Hematopoietic multipotent progenitor cell (in vitro differentiated cells): ENCODE measurements around the gene LPCAT3. TPM values are rescaled to one million over a fixed set of nuclear protein-coding genes. Genes with fewer than 3 reads are reported as not detected.

Experiments
- DNase-seq, 3 donors: peaks; one replicate each; pipeline ENCODE4 v3.0.0-alpha.2; 2011 to 2015; ENCODE audit warnings: low read depth in 2 of 3, low spot score in 2 of 3
- total RNA-seq: library from RNA; depleted of rRNA; stranded (reverse); fragments of >200 nt; gene quantifications from one replicate; pipeline ENCODE4 v1.2.3, GENCODE V29; 2012

LPCAT3 gene
- total RNA-seq, 1 donor = 33.1 TPM

DNA sequence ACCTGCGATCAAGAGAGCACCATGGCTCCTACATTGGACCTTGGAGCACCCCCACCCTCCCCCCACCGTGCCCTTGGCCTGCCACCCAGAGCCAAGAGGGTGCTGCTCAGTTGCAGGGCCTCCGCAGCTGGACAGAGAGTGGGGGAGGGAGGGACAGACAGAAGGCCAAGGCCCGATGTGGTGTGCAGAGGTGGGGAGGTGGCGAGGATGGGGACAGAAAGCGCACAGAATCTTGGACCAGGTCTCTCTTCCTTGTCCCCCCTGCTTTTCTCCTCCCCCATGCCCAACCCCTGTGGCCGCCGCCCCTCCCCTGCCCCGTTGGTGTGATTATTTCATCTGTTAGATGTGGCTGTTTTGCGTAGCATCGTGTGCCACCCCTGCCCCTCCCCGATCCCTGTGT lies 76.5 kb downstream of the LPCAT3 start:
- no peak for DNase-seq

DNA sequence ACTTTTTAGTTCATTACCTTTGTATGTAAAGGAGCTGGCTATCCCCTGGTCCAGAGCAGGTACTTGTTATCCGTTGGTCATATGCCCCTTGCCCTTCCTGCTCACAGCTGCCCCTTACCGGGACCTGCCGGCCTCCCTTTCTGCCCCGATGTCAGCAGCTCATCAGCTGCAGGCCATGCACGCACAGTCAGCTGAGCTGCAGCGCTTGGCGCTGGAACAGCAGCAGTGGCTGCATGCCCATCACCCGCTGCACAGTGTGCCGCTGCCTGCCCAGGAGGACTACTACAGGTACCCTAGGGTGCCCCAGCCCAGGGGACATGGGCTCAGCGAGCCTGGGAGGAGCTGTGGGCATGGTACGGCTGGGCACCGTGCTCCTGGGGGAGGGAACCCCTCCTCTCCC lies 77.0 kb downstream of the LPCAT3 start:
- DNase-seq = no peak

DNA sequence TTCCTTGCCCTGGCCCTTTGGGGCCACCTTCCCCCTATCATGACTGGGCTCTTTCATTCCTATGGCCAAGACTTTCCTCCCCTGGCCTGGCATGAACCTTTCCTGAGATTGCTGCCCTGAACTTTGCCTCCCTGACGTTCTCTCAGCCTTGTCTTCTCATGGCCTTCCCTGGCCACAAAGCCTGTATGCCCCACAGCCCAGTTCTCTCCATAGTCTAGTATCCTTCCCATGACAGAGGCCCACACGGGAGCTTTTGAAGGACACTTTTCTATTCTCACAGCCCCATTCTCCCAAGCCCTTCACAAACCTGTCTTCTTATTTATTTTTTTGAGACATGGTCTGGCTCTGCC lies 79.1 kb downstream of the LPCAT3 start:
- no peak for DNase-seq

DNA sequence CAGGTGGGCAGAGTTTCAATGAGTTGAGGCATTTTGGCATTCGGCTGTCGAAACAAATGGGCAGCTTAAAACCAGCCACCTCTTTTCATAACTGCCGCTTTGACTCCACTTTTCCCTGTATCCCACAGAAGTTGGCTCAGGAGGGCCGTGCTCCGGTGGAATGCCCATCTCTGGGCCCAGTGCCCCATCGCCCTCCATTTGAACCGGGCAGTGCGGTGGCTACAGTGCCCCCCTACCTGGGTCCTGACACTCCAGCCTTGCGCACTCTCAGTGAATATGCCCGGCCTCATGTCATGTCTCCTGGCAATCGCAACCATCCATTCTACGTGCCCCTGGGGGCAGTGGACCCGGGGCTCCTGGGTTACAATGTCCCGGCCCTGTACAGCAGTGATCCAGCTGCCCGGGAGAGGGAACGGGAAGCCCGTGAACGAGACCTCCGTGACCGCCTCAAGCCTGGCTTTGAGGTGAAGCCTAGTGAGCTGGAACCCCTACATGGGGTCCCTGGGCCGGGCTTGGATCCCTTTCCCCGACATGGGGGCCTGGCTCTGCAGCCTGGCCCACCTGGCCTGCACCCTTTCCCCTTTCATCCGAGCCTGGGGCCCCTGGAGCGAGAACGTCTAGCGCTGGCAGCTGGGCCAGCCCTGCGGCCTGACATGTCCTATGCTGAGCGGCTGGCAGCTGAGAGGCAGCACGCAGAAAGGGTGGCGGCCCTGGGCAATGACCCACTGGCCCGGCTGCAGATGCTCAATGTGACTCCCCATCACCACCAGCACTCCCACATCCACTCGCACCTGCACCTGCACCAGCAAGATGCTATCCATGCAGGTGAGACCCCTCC lies 79.7 kb downstream of the LPCAT3 start:
- no peak for DNase-seq

DNA sequence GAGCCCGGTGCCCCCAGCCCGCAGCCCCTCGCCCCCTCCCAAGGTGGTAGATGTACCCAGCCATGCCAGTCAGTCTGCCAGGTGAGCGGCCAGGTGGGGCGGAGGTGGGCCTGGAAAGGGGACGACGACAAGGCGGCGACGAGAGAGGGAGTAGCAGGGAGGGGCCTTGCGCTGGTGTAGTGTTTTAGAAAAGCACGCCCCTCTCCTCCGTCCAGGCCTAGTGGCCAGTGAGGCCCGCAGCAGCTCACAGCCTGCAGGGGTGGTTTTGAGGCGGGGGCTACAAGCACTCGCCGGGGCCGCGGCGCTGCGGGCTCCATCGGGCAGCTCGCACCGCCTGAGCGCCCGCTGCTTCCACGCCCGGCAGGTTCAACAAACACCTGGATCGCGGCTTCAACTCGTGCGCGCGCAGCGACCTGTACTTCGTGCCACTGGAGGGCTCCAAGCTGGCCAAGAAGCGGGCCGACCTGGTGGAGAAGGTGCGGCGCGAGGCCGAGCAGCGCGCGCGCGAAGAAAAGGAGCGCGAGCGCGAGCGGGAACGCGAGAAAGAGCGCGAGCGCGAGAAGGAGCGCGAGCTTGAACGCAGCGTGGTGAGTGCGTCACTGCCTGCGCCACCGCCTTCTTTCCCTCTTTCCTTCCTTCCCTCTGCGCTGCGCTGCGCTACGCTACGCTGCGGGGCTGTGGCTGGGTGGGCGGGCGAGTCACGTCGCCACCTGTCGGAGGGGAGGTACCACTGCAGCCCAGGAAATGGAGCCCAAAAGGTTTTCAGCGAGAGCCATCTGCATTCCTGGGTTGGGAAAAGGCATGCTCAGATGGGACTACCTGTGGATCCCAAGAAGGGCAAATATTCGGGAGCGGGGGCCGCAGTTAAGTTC lies 80.6 kb downstream of the LPCAT3 start:
- peak; percentile 93 to 97 (median 96) for DNase-seq

DNA sequence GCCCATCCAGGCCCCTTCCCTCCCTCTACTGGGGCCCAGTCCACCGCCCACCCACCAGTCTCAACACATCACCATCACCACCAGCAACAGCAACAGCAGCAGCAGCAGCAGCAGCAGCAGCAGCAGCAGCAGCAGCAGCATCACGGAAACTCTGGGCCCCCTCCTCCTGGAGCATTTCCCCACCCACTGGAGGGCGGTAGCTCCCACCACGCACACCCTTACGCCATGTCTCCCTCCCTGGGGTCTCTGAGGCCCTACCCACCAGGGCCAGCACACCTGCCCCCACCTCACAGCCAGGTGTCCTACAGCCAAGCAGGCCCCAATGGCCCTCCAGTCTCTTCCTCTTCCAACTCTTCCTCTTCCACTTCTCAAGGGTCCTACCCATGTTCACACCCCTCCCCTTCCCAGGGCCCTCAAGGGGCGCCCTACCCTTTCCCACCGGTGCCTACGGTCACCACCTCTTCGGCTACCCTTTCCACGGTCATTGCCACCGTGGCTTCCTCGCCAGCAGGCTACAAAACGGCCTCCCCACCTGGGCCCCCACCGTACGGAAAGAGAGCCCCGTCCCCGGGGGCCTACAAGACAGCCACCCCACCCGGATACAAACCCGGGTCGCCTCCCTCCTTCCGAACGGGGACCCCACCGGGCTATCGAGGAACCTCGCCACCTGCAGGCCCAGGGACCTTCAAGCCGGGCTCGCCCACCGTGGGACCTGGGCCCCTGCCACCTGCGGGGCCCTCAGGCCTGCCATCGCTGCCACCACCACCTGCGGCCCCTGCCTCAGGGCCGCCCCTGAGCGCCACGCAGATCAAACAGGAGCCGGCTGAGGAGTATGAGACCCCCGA lies 81.4 kb downstream of the LPCAT3 start:
- DNase-seq = peak in 1 of 3 donors; percentile 67

DNA sequence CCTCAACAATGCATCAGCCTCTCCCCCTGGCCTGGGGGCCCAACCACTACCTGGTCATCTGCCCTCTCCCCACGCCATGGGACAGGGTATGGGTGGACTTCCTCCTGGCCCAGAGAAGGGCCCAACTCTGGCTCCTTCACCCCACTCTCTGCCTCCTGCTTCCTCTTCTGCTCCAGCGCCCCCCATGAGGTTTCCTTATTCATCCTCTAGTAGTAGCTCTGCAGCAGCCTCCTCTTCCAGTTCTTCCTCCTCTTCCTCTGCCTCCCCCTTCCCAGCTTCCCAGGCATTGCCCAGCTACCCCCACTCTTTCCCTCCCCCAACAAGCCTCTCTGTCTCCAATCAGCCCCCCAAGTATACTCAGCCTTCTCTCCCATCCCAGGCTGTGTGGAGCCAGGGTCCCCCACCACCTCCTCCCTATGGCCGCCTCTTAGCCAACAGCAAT lies 82.1 kb downstream of the LPCAT3 start:
- no peak for DNase-seq

DNA sequence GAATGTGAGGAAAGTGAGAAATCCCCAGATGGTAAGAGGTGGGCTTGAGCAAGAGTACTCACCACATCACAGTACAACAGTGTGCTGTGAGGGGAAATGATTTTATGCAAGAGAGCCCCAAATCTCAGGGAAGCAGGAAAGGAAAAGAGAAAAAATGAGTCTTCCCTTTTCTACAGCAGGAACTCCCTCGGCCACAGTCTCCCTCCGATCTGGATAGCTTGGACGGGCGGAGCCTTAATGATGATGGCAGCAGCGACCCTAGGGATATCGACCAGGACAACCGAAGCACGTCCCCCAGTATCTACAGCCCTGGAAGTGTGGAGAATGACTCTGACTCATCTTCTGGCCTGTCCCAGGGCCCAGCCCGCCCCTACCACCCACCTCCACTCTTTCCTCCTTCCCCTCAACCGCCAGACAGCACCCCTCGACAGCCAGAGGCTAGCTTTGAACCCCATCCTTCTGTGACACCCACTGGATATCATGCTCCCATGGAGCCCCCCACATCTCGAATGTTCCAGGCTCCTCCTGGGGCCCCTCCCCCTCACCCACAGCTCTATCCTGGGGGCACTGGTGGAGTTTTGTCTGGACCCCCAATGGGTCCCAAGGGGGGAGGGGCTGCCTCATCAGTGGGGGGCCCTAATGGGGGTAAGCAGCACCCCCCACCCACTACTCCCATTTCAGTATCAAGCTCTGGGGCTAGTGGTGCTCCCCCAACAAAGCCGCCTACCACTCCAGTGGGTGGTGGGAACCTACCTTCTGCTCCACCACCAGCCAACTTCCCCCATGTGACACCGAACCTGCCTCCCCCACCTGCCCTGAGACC lies 82.7 kb downstream of the LPCAT3 start:
- DNase-seq = no peak

DNA sequence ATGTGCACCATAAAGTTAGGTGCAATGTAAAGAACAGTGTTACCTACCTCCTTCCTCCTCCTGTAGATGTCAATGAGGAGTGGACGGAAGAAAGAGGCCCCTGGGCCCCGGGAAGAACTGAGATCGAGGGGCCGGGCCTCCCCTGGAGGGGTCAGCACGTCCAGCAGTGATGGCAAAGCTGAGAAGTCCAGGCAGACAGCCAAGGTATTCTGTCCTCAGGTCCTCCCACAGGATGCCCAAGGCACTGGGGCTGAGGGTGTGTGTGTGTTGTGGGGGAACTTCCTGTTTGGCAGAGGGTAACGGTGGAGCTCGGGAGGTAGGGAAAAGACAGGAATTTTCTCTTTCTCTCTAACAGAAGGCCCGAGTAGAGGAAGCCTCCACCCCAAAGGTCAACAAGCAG lies 84.2 kb downstream of the LPCAT3 start:
- no peak for DNase-seq

DNA sequence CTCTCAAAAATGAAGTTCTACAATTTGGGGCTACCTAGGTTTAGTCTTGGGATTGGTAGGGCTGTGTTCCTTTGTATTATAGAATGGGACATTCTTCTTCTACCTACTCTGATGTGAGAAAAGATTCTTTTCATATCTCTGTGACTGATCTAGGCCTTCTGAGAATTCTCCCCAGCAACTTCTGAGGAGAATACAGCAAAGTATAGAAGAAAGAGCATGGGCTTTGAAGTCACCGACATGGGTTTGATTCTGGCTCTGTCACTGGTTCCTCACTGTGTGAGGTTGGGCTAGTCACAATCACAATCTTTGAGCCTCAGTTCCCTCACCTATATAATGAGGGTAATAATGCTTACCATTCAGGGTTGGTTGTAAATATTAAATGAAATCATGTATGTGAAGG lies 85.5 kb downstream of the LPCAT3 start:
- no peak for DNase-seq

DNA sequence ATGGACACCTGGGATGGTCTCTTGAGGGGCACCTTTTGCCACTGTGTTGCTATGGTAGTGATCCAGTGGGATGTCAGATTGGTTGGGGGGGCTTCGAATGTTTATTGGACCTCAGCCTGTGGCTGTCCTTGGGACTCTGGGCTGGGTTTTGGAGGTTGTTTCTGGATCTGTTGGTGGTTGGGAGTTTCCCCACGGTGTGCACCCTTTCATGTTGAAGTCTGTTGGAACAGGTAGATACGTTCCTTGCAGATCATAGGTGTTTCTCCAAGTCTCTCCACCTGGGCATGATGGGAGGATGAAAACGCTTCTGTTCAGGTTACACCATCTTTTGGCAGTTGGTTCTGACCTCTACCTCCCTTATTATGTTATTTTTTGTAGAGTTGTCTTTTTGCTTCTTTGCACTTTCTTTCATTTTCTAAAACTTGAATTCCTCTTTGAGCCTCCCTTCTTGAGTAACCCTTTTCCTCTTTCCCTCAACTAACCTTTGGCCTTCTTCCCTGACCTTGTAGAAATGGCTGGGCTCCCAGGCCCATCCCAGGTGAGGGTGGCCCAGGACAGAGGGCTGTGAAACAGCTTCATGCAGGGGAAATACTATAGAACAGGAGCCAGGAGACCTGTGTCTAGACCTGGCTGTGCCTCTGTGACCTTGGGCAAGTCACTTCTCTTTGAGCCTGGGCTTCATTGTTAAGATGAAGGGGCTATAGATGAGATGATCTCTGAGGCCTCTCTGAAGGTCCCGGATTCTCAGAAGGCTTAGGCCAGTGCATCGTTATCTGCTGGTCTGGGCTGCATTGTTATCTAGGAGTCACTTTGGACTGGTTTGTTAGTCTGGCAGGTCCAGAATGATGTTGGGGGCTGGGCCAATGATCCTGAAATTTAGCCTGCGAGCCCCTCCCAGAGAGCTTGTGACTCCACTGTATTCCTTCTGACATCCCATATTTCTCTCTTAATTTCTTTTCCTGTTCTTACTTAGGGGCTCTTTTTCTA lies 88.5 kb downstream of the LPCAT3 start:
- no peak for DNase-seq

DNA sequence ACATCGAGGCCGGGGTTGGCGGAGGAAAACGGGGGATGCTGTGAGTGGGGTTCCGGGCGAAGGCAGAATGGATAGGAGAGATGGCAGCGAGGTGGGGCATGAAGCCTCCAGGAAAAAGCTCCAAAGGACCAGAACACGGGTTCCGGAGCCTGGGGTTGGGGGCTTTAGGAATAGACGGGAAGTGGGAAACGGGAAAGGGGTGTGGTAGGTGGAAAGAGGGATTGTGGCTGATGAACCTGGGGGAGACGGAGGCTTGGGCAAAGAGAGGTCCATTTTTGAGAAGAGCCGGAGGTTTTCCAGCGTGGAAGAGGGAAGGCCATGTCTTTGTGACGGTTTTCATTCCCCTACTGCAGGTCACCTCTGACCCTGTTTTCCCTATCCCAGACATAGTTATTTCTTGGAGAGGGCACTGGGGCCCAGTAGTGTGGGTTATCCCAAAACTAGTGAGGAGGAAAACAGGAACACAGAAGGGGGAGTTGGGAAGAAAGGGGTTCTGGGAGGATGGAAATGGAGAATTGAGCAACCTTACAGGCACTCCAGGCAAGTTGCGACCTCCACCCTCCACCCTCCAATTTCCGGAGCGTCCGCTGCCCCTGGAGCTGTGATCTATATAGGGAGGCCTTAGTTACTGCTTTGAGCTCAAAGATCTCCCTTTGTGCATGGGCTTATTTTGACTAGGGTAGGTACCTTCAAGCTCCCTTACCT lies 89.4 kb downstream of the LPCAT3 start:
- DNase-seq = no peak

DNA sequence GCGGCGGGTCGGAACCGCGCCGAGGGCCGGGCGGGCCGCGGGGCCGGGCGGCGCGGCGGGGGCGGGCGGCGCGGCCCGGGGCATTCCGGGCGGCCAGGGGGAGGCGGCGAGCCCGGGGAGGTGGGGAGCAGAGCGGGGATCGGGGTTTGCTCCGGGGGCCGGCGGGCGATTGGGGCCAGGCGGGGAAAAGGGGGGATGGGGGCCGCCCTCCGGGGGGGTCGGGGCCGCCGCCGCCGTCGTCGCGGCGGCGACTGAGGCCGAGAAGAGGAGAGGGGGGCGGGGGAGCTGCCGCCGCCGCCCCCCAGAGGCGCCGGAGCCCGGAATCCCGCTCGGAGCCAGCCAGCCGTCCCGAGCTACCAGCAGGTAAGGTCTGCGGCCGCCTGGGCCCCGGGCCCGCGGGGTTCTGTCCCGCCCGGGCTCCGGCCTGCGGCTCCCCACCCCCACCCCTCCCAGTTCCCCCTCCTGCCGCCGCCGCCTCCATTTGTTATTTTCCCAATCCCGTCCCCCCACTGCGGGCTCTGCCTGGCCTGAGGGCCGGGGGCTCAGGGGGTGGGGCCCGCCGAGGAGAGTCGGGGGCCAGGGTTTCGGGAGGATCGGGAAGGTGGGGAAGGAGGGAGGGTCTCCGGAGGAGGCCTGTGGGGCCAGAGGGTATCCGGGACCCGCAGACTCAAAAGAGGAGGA lies 90.1 kb downstream of the LPCAT3 start:
- no peak for DNase-seq

DNA sequence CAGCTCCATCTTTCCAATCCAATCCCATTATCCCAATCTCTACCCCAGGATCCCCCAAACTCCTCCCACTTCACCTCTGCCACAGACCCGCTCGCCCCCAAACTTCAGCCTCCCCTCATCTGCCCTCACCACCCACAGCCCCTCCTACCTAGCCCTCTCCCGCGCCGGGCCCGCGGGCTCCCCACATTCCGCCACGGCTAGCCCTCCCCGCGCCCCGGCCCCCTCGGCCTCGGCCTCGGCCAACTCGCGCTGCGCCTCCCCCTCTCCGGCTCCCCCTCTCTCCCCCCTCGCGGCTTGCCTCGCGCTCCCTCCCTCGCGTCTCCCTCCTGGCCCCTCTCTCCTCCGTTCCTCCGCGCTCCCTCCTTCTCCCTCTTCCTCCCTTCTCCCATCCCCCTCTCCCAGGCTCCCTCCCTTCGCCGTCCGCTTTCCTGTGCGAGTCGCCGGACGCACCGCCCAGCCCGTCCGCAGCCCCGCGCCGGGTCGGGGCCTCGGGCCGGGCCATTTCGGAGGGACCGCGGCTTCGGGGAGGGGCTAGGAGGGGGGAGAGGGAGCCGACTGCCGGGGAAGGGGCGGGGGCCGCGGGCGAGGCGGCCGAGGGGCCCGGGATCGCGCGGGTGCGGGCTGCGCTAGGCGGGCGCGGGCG lies 90.8 kb downstream of the LPCAT3 start, which contains the start of gene ATN1:
ATN1 (plus strand) TSS at position 581 of the 643 bp plus-strand sequence. CDS start 6,043 bp downstream, outside the sequence.
- DNase-seq = peak in 1 of 3 donors; percentile 58
